Stimulated activated naive CD8-positive, alpha-beta T cell treated with anti-CD3 and anti-CD28 coated beads, Interleukin-15, amount 100 ng/mL, for 72 hours (primary cell): ENCODE results near the gene AFP.
A peak's percentile ranks its signal among the peaks of the same experiment; 100 is the strongest.
"Not testable (repeated sequence)": the region's sequence is repeated elsewhere in the genome, so short reads cannot be mapped to it uniquely, and the experiment has no call there.

Experiments
- ATAC-seq: fragments of 150-1000 bp; cut with Tn5 transposase; 2 replicates; pipeline ENCODE4 v1.10.0; 2021; ENCODE audit warnings: mild to moderate bottlenecking, moderate library complexity
- DNase-seq, 2 donors: peaks; one replicate each; pipeline ENCODE4 v3.0.0; 2021 to 2022
- H3K27ac Mint-ChIP-seq, 2 donors: one replicate each; pipeline ENCODE4 v1.8.0; 2022; ENCODE audit warnings: mild to moderate bottlenecking in 2 of 2, mixed read lengths in 2 of 2, moderate library complexity in 2 of 2
- H3K27me3 Mint-ChIP-seq: one replicate; pipeline ENCODE4 v1.8.0; 2022; ENCODE audit warnings: mixed read lengths
- H3K4me1 Mint-ChIP-seq: one replicate; pipeline ENCODE4 v1.8.0; 2022; ENCODE audit warnings: mild to moderate bottlenecking, mixed read lengths
- H3K4me3 Mint-ChIP-seq, 2 donors: one replicate each; pipeline ENCODE4 v1.8.0; 2022; ENCODE audit warnings: mild to moderate bottlenecking in 2 of 2, mixed read lengths in 2 of 2, moderate library complexity in 1 of 2
- H3K9me3 Mint-ChIP-seq, 2 donors: one replicate each; pipeline ENCODE4 v1.8.0; 2022; ENCODE audit warnings: mixed read lengths in 2 of 2

The AFP gene

DNA sequence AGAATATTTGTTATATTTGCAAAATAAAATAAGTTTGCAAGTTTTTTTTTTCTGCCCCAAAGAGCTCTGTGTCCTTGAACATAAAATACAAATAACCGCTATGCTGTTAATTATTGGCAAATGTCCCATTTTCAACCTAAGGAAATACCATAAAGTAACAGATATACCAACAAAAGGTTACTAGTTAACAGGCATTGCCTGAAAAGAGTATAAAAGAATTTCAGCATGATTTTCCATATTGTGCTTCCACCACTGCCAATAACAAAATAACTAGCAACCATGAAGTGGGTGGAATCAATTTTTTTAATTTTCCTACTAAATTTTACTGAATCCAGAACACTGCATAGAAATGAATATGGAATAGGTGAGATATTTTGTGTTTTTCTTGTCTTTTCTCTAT lies at the start of gene AFP:
TSS of gene AFP (plus strand) at position 238 of the 400 bp plus-strand sequence. CDS start at position 280, 42 bp downstream.
- Mint-ChIP-seq H3K27ac (no peak within 1 kb of the TSS), H3K4me1 (no peaks in the 10 kb centered on the region), H3K4me3 (no peak within 1 kb of the TSS), H3K27me3 (no peaks in the 10 kb centered on the region), H3K9me3 (no peaks in the 10 kb centered on the region)
- no peak for DNase-seq
- no peak for ATAC-seq

DNA sequence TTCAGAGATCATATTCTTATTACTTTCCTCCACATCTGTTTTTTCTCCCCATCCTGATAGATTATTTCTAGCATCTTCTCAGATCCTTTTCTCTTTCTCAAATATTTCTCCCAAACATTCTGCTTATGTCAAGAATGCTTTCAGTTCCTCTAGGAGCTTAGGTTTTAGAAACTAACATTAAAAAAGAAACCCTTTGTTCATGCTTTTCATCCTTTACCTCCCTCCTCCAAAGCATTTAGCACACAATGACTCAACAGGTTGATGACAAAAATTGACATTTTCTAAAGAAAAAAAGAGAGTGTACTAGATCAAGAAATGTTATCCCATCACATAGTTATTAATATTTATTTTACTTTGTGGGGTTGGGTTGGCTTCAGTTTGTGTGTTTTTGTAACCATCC lies 48.5 kb upstream of the AFP start:
- Mint-ChIP-seq H3K4me1 (no peaks in the 10 kb centered on the region), H3K9me3 (peaks cover 8 to 24% of the 10 kb centered on the region in 2 donors), H3K27ac (peak overlapping the region in 1 of 2 donors; percentile 57), H3K27me3 (peaks cover 9% of the 10 kb centered on the region), H3K4me3 (no peak overlapping the region)
- ATAC-seq (no peak), DNase-seq (no peak)

- H3K4me3 Mint-ChIP-seq = no peak overlapping the region
- peaks cover 9% of the 10 kb centered on the region for H3K27me3 Mint-ChIP-seq
- ATAC-seq (no peak), DNase-seq (no peak)
- no peaks in the 10 kb centered on the region for H3K4me1 Mint-ChIP-seq
- H3K27ac Mint-ChIP-seq = no peak overlapping the region
- peaks cover 8 to 24% of the 10 kb centered on the region in 2 donors for H3K9me3 Mint-ChIP-seq
Measured at GRCh38 chr4:73388887-73389286, 47.1 kb upstream of the AFP start.

DNA sequence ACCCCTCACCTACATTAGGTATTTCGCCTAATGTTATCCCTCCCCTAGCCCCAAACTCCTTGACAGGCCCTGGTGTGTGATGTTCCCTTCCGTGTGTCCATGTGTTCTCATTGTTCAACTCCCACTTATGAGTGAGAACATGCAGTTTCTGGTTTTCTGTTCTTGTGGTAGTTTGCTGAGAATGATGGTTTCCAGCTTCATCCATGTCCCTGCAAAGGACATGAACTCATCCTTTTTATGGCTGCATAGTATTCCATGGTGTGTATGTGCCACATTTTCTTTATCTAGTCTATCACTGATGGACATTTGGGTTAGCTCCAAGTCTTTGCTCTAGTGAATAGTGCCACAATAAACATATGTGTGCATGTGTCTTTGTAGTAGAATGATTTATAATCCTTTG lies 46.4 kb upstream of the AFP start:
- not testable (repeated sequence) for H3K4me1 Mint-ChIP-seq, H3K27me3 Mint-ChIP-seq, H3K27ac Mint-ChIP-seq, ATAC-seq, H3K4me3 Mint-ChIP-seq, DNase-seq
- peaks cover 8 to 24% of the 10 kb centered on the region in 2 donors for H3K9me3 Mint-ChIP-seq

DNA sequence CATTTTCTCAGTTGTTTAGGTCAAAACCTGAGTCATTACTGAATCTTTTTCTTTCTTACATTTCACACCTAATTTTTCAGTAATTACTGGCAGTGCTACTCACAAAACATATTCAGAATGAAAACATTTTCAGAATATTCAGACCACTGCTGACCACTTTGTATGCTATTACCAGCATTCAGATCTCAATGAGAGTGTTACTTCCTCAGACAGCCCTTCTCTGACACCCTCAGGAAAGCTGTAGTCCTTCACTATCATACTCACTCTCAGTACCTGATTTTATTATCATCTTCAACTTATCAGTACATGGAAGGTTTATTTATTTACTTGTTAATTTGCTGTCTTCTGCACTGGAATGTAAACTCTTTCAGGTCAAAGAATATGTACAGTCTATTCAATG lies 44.2 kb upstream of the AFP start:
- Mint-ChIP-seq H3K27me3 (peaks cover 9% of the 10 kb centered on the region), H3K27ac (no peak overlapping the region), H3K4me1 (no peaks in the 10 kb centered on the region), H3K9me3 (peaks cover 0 to 7% of the 10 kb centered on the region in 2 donors), H3K4me3 (no peak overlapping the region)
- no peak for DNase-seq
- ATAC-seq = no peak

DNA sequence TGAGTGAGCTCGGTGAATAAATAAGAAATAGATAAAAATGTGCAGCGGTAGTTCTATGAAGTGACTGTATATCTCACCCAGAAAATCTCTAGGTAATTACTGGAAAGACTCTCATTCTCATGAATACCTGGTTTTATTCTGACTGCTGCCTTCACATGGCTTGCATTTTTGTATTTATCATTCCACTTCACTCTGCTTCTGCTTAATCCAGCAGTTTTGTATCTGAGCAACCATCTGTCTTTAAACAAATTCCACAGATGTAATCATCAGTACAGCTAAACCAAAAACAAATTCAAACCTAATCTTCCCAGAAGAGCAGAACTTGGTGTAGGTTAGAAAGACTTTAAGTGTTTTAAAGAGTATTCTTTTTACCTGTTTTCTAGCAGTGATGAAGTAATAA lies 43.1 kb upstream of the AFP start:
- DNase-seq = no peak
- Mint-ChIP-seq H3K27me3 (peaks cover 9% of the 10 kb centered on the region), H3K27ac (no peak overlapping the region), H3K4me1 (no peaks in the 10 kb centered on the region), H3K9me3 (peaks cover 0 to 7% of the 10 kb centered on the region in 2 donors), H3K4me3 (no peak overlapping the region)
- no peak for ATAC-seq

GRCh38 chr4:73396304-73396703 lies 39.7 kb upstream of the AFP start:
- ATAC-seq = no peak
- H3K27me3 Mint-ChIP-seq = no peaks in the 10 kb centered on the region
- no peak overlapping the region for H3K4me3 Mint-ChIP-seq

GRCh38 chr4:73396993-73397972 lies 38.7 kb upstream of the AFP start:
- H3K9me3 Mint-ChIP-seq = no peaks in the 10 kb centered on the region
- no peaks in the 10 kb centered on the region for H3K27me3 Mint-ChIP-seq
- no peaks in the 10 kb centered on the region for H3K4me1 Mint-ChIP-seq
- H3K27ac Mint-ChIP-seq = no peak overlapping the region
- ATAC-seq (no peak), DNase-seq (no peak)
- no peak overlapping the region for H3K4me3 Mint-ChIP-seq

More at GRCh38 chr4:73396304-73396703, 39.7 kb upstream of the AFP start:
- Mint-ChIP-seq H3K4me1 (no peaks in the 10 kb centered on the region), H3K27ac (no peak overlapping the region), H3K9me3 (no peaks in the 10 kb centered on the region)
- no peak for DNase-seq

DNA sequence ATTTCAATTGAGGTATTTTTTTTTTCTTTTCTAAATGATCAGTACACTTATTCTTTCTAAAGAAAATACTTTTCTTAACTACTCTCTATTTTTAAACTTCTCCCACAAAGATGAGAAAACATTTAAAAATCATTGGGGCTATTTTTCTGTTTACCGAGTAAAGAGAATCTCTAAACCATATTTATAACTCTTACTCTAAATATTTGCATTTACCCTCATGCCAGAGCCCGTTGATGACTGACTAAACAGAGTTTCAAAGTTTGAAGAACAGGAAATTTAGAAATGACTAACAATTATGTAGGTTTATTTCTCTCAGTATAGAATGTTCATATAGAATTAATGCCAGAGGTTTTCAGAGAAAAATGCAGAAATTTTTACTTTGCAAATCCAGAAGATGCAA lies 34.6 kb upstream of the AFP start:
- Mint-ChIP-seq H3K4me1 (no peaks in the 10 kb centered on the region), H3K27ac (no peak overlapping the region), H3K27me3 (no peaks in the 10 kb centered on the region), H3K9me3 (no peaks in the 10 kb centered on the region), H3K4me3 (no peak overlapping the region)
- ATAC-seq = no peak
- no peak for DNase-seq

- no peak for DNase-seq
- H3K4me3 Mint-ChIP-seq = no peak within 1 kb of the TSS
- no peak for ATAC-seq
- no peak within 1 kb of the TSS for H3K27ac Mint-ChIP-seq
- H3K4me1 Mint-ChIP-seq = no peaks in the 10 kb centered on the region
- H3K27me3 Mint-ChIP-seq = no peaks in the 10 kb centered on the region
- H3K9me3 Mint-ChIP-seq = no peaks in the 10 kb centered on the region
Measured at GRCh38 chr4:73404042-73404441, 32.0 kb upstream of the AFP start, which contains the start of gene ALB. ALB (plus strand) TSS chr4:73404287; CDS start chr4:73404328, 41 bp downstream.

DNA sequence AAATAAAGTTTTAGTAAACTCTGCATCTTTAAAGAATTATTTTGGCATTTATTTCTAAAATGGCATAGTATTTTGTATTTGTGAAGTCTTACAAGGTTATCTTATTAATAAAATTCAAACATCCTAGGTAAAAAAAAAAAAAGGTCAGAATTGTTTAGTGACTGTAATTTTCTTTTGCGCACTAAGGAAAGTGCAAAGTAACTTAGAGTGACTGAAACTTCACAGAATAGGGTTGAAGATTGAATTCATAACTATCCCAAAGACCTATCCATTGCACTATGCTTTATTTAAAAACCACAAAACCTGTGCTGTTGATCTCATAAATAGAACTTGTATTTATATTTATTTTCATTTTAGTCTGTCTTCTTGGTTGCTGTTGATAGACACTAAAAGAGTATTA lies 31.6 kb upstream of the AFP start:
- Mint-ChIP-seq H3K27ac (no peak overlapping the region), H3K4me3 (no peak overlapping the region), H3K4me1 (no peaks in the 10 kb centered on the region), H3K9me3 (no peaks in the 10 kb centered on the region), H3K27me3 (no peaks in the 10 kb centered on the region)
- ATAC-seq (no peak), DNase-seq (no peak)

GRCh38 chr4:73405138-73405537 lies 30.9 kb upstream of the AFP start:
- no peaks in the 10 kb centered on the region for H3K4me1 Mint-ChIP-seq
- H3K27ac Mint-ChIP-seq = no peak overlapping the region
- no peaks in the 10 kb centered on the region for H3K27me3 Mint-ChIP-seq
- no peak overlapping the region for H3K4me3 Mint-ChIP-seq
- ATAC-seq (no peak), DNase-seq (no peak)
- no peaks in the 10 kb centered on the region for H3K9me3 Mint-ChIP-seq

GRCh38 chr4:73406548-73406875 lies 29.5 kb upstream of the AFP start:
- no peak for DNase-seq
- Mint-ChIP-seq H3K27me3 (no peaks in the 10 kb centered on the region), H3K4me1 (no peaks in the 10 kb centered on the region), H3K9me3 (no peaks in the 10 kb centered on the region), H3K4me3 (no peak overlapping the region), H3K27ac (no peak overlapping the region)
- no peak for ATAC-seq

GRCh38 chr4:73407227-73407673 lies 28.8 kb upstream of the AFP start:
- H3K4me1 Mint-ChIP-seq = no peaks in the 10 kb centered on the region
- no peaks in the 10 kb centered on the region for H3K9me3 Mint-ChIP-seq
- no peak for DNase-seq
- H3K27me3 Mint-ChIP-seq = no peaks in the 10 kb centered on the region
- ATAC-seq = no peak
- H3K4me3 Mint-ChIP-seq = no peak overlapping the region
- H3K27ac Mint-ChIP-seq = no peak overlapping the region

DNA sequence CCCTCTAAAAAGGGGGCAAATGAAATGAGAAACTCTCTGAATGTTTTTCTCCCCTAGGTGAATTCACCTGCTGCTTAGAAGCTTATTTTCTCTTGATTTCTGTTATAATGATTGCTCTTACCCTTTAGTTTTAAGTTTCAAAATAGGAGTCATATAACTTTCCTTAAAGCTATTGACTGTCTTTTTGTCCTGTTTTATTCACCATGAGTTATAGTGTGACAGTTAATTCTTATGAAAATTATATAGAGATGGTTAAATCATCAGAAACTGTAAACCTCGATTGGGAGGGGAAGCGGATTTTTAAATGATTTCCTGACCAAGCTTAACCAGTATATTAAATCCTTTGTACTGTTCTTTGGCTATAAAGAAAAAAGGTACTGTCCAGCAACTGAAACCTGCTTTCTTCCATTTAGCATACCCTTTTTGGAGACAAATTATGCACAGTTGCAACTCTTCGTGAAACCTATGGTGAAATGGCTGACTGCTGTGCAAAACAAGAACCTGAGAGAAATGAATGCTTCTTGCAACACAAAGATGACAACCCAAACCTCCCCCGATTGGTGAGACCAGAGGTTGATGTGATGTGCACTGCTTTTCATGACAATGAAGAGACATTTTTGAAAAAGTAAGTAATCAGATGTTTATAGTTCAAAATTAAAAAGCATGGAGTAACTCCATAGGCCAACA lies 27.7 kb upstream of the AFP start:
- no peak for ATAC-seq
- Mint-ChIP-seq H3K9me3 (no peaks in the 10 kb centered on the region), H3K27me3 (no peaks in the 10 kb centered on the region), H3K4me3 (no peak overlapping the region), H3K4me1 (no peaks in the 10 kb centered on the region), H3K27ac (no peak overlapping the region)
- DNase-seq = no peak
